H9 (cell line): ENCODE measurements around the gene SHISA9. TPM values are rescaled to one million over a fixed set of nuclear protein-coding genes. Genes with fewer than 3 reads are reported as not detected.
A peak's percentile ranks its signal among the peaks of the same experiment; 100 is the strongest.

Experiments used
- DNase-seq: peaks from one replicate; pipeline ENCODE4 v3.0.0-alpha.2; 2017
- H2AFZ ChIP-seq: one replicate; pipeline ENCODE4 v1.6.1; 2013; ENCODE audit warnings: mild to moderate bottlenecking, low read length, control low read depth, moderate library complexity
- H2AK5ac ChIP-seq: 2 replicates; pipeline ENCODE4 v1.6.1; 2013; ENCODE audit warnings: low read length, control low read depth, mixed read lengths; ENCODE audit not compliant: insufficient read length
- H2BK120ac ChIP-seq: one replicate; pipeline ENCODE4 v1.6.1; 2013; ENCODE audit warnings: low read depth, mild to moderate bottlenecking, low read length, control low read depth, inconsistent platforms; ENCODE audit not compliant: poor library complexity, severe bottlenecking
- H2BK12ac ChIP-seq: 2 replicates; pipeline ENCODE4 v1.6.1; 2013; ENCODE audit warnings: low read length, control low read depth, mixed read lengths, low read depth; ENCODE audit not compliant: insufficient read length
- H2BK15ac ChIP-seq: 2 replicates; pipeline ENCODE4 v1.6.1; 2013; ENCODE audit warnings: low read depth, low read length, control low read depth
- H2BK20ac ChIP-seq: one replicate; pipeline ENCODE4 v1.6.1; 2013; ENCODE audit warnings: low read depth, mild to moderate bottlenecking, low read length, control low read depth, inconsistent platforms; ENCODE audit not compliant: poor library complexity, severe bottlenecking
- H2BK5ac ChIP-seq: 2 replicates; pipeline ENCODE4 v1.6.1; 2013; ENCODE audit warnings: low read length, control low read depth, mixed read lengths; ENCODE audit not compliant: insufficient read length
- H3K14ac ChIP-seq: 2 replicates; pipeline ENCODE4 v1.6.1; 2013; ENCODE audit warnings: low read length, control low read depth; ENCODE audit not compliant: insufficient read depth
- H3K18ac ChIP-seq: 2 replicates; pipeline ENCODE4 v1.6.1; 2013; ENCODE audit warnings: low read depth, mild to moderate bottlenecking, mixed read lengths, low read length, control low read depth; ENCODE audit not compliant: insufficient read length
- H3K23ac ChIP-seq: 2 replicates; pipeline ENCODE4 v1.6.1; 2013; ENCODE audit warnings: low read length, control low read depth, mixed read lengths, low read depth; ENCODE audit not compliant: insufficient read length
- H3K23me2 ChIP-seq: 2 replicates; pipeline ENCODE4 v1.6.1; 2013; ENCODE audit warnings: low read depth, mild to moderate bottlenecking, mixed read lengths, low read length, control low read depth; ENCODE audit not compliant: insufficient read length, poor library complexity, severe bottlenecking
- H3K27ac ChIP-seq: 2 replicates; pipeline ENCODE4 v1.5.1; 2013; ENCODE audit warnings: low read length, control low read depth, mixed read lengths, low read depth; ENCODE audit not compliant: insufficient read length
- H3K27me3 ChIP-seq: 2 replicates; pipeline ENCODE4 v1.6.1; 2013; ENCODE audit warnings: low read length, control low read depth, inconsistent platforms; ENCODE audit not compliant: insufficient read depth
- H3K4ac ChIP-seq: 2 replicates; pipeline ENCODE4 v1.6.1; 2013; ENCODE audit warnings: low read depth, mild to moderate bottlenecking, control low read depth, inconsistent platforms, low read length, moderate library complexity
- H3K4me1 ChIP-seq: 2 replicates; pipeline ENCODE4 v1.6.1; 2013; ENCODE audit warnings: low read length, control low read depth, inconsistent platforms; ENCODE audit not compliant: insufficient read depth
- H3K4me2 ChIP-seq: 2 replicates; pipeline ENCODE4 v1.6.1; 2013; ENCODE audit warnings: low read length, control low read depth, mixed read lengths; ENCODE audit not compliant: insufficient read length, insufficient read depth
- H3K56ac ChIP-seq: 2 replicates; pipeline ENCODE4 v1.6.1; 2013; ENCODE audit warnings: low read depth, mild to moderate bottlenecking, mixed read lengths, low read length, control low read depth; ENCODE audit not compliant: insufficient read length
- H3K79me1 ChIP-seq: 2 replicates; pipeline ENCODE4 v1.6.1; 2013; ENCODE audit warnings: low read depth, mild to moderate bottlenecking, moderate library complexity, low read length, control low read depth, inconsistent platforms; ENCODE audit not compliant: insufficient read depth, poor library complexity, severe bottlenecking
- H3K79me2 ChIP-seq: 2 replicates; pipeline ENCODE4 v1.6.1; 2013; ENCODE audit warnings: low read length, control low read depth, inconsistent platforms; ENCODE audit not compliant: insufficient read depth
- H3K9ac ChIP-seq: 2 replicates; pipeline ENCODE4 v1.6.1; 2013; ENCODE audit warnings: low read length, control low read depth, mixed read lengths; ENCODE audit not compliant: insufficient read length; ENCODE audit errors: extremely low read depth
- H3K9me3 ChIP-seq: one replicate; pipeline ENCODE4 v1.6.1; 2013; ENCODE audit warnings: low read depth, low read length, inconsistent platforms; ENCODE audit not compliant: control insufficient read depth
- H3T11ph ChIP-seq: one replicate; pipeline ENCODE4 v1.6.1; 2013; ENCODE audit warnings: mild to moderate bottlenecking, low read length, control low read depth, inconsistent platforms
- H4K20me1 ChIP-seq: one replicate; pipeline ENCODE4 v1.6.1; 2013; ENCODE audit not compliant: control insufficient read depth, insufficient read length, insufficient read depth
- H4K5ac ChIP-seq: 2 replicates; pipeline ENCODE4 v1.6.1; 2013; ENCODE audit warnings: low read depth, mild to moderate bottlenecking, mixed read lengths, low read length, control low read depth; ENCODE audit not compliant: insufficient read length
- H4K8ac ChIP-seq: replicated peaks from 2 replicates; pipeline ENCODE4 v1.6.1; 2013; ENCODE audit warnings: low read length, control low read depth, mixed read lengths, low read depth; ENCODE audit not compliant: insufficient read length
- H4K91ac ChIP-seq: 2 replicates; pipeline ENCODE4 v1.6.1; 2013; ENCODE audit warnings: low read depth, mild to moderate bottlenecking, moderate library complexity, mixed read lengths, low read length, control low read depth; ENCODE audit not compliant: insufficient read length
- H3K27ac Mint-ChIP-seq, 3 experiments: 2 replicates in 2 of 3; 3 replicates in 1 of 3; pipeline ENCODE4 v1.8.0; 2020 to 2021; ENCODE audit warnings: mixed read lengths in 3 of 3, mild to moderate bottlenecking in 1 of 3, moderate library complexity in 1 of 3
- H3K27me3 Mint-ChIP-seq: 2 replicates; pipeline ENCODE4 v1.8.0; 2021; ENCODE audit warnings: low read depth, mild to moderate bottlenecking, moderate library complexity, mixed read lengths
- H3K36me3 Mint-ChIP-seq, 3 experiments: 2 replicates in 2 of 3; 3 replicates in 1 of 3; pipeline ENCODE4 v1.8.0; 2020 to 2021; ENCODE audit warnings: low read depth in 3 of 3, mixed read lengths in 3 of 3; ENCODE audit not compliant: insufficient read depth in 1 of 3
- H3K4me1 Mint-ChIP-seq, 2 experiments: 2 replicates each; pipeline ENCODE4 v1.8.0; 2020; ENCODE audit warnings: mixed read lengths in 2 of 2
- H3K4me3 Mint-ChIP-seq, 2 experiments: 2 replicates in 1 of 2; 3 replicates in 1 of 2; pipeline ENCODE4 v1.8.0; 2020 to 2021; ENCODE audit warnings: mild to moderate bottlenecking in 2 of 2, mixed read lengths in 2 of 2, moderate library complexity in 1 of 2
- H3K9me3 Mint-ChIP-seq, 2 experiments: 2 replicates in 1 of 2; 3 replicates in 1 of 2; pipeline ENCODE4 v1.8.0; 2020; ENCODE audit warnings: mild to moderate bottlenecking in 2 of 2, mixed read lengths in 2 of 2, moderate library complexity in 1 of 2
- CTCF ChIP-seq: fragments of 200-600 bp; sonication (generic); conservative IDR thresholded peaks from 3 replicates; pipeline ENCODE4 v1.8.0; 2021; ENCODE audit warnings: antibody characterized with exemption, mild to moderate bottlenecking
- WGBS: extraction: QIAGEN DNeasy Blood & Tissue Kit; methylation state at CpG from one replicate; pipeline ENCODE4 v1.1.7; 2013; ENCODE audit warnings: missing lambda C conversion rate, low lambda C conversion rate, mixed read lengths; ENCODE audit not compliant: insufficient read length; ENCODE audit errors: extremely low coverage; 5-methylcytosine and 5-hydroxymethylcytosine counted together
- total RNA-seq: library from RNA; stranded (reverse); gene quantifications from 2 replicates; pipeline ENCODE4 v1.2.1, GENCODE V29; 2021

SHISA9 gene
- total RNA-seq, 1 experiment from 2014 or later, result 7.0 TPM

DNA sequence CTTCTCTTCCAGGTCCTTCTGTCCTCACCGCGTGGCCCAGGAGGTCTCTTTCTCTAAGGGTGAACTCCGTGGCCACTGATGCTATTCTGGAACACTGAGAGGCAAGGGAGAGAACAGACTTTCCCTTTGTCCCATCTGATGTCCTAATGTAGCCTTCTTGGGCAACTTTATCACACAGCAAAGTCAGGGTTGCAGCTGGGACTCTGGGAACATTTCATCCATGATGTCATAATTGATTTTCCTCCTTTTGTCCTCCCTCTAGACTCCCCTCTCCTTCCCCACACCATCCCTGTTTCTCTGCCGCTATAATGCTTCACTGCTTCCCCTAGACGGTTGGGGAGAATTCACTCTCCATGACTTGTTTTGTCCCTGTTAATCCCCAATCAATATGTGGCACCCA lies 201.0 kb downstream of the SHISA9 start:
- Histone ChIP-seq H3K18ac (no peak overlapping the region), H2BK20ac (no peak overlapping the region), H3K9me3 (no peaks in the 10 kb centered on the region), H2AK5ac (no peak overlapping the region), H4K91ac (no peak overlapping the region), H2BK12ac (no peak overlapping the region), H4K20me1 (no peaks in the 10 kb centered on the region), H3K79me1 (no peaks in the 10 kb centered on the region), H3K9ac (no peak overlapping the region), H3K23me2 (no peaks in the 10 kb centered on the region), H3T11ph (no peak overlapping the region), H2BK120ac (no peak overlapping the region), H2BK5ac (no peak overlapping the region), H3K27ac (no peak overlapping the region), H2BK15ac (no peak overlapping the region), H3K14ac (no peak overlapping the region), H3K23ac (no peak overlapping the region), H3K27me3 (no peaks in the 10 kb centered on the region), H3K4me2 (no peak overlapping the region), H3K56ac (no peak overlapping the region), H3K4me1 (peaks cover 3% of the 10 kb centered on the region), H3K4ac (no peak overlapping the region), H2AFZ (no peak overlapping the region), H3K79me2 (no peaks in the 10 kb centered on the region), H4K8ac (no peak overlapping the region), H4K5ac (no peak overlapping the region)
- H3K36me3 Mint-ChIP-seq, result peaks cover 3 to 20% (median 16%) of the 10 kb centered on the region in 3 experiments; a peak in 6 of 7 replicates
- H3K4me1 Mint-ChIP-seq, result peaks cover 23 to 36% of the 10 kb centered on the region in 2 experiments
- TF ChIP-seq CTCF, result no peak
- no peak overlapping the region for H3K4me3 Mint-ChIP-seq
- no peak for DNase-seq
- peaks cover 7 to 11% of the 10 kb centered on the region in 2 experiments for H3K9me3 Mint-ChIP-seq
- peak overlapping the region in 1 of 3 experiments; percentile 13; a peak in 1 of 7 replicates for H3K27ac Mint-ChIP-seq
- WGBS, result no CpG with 5 or more reads among the region's 5 CpGs
- H3K27me3 Mint-ChIP-seq, result no peaks in the 10 kb centered on the region; the same call in 1 of the 2 replicates
